NCI-H146 treated with DMSO at 0.1 percent for 48 hours (cell line): ENCODE data around the gene COL26A1.
"Not testable (repeated sequence)": the region's sequence is repeated elsewhere in the genome, so short reads cannot be mapped to it uniquely, and the experiment has no call there.

Experiments
- DNase-seq: peaks from one replicate; lab custom pipeline; 2025; ENCODE audit not compliant: unreplicated experiment; lab: John Stamatoyannopoulos, UW

COL26A1 gene

DNA sequence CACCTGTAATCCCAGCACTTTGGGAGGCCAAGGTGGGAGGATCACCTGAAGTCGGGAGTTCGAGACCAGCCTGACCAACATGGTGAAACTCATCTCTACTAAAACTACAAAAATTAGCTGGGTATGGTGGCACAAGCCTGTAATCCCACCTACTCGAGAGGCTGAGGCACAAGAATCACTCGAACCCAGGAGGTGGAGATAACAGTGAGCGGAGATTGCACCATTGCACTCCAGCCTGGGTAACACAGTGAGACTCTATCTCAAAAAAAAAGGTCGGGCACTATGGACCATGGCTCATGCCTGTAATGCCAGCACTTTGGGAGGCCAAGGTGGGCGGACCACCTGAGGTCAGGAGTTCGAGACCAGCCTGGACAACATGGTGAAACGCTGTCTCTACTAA is 127.8 kb downstream of the COL26A1 start:
- DNase-seq = not testable (repeated sequence)

DNA sequence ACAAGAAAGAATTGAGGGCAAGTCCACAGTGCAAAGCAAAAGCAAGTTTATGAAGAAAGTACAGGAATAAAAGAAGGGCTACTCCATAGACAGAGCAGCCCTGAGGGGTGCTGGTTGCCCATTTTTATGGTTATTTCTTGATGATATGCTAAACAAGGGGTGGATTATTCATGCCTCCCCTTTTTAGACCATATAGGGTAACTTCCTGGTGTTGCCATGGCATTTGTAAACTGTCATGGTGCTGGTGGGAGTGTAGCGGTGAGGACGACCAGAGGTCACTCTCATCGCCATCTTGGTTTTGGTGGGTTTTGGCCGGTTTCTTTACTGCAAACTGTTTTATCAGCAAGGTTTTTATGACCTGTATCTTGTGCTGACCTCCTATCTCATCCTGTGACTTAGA is 128.8 kb downstream of the COL26A1 start:
- DNase-seq = not testable (repeated sequence)

DNA sequence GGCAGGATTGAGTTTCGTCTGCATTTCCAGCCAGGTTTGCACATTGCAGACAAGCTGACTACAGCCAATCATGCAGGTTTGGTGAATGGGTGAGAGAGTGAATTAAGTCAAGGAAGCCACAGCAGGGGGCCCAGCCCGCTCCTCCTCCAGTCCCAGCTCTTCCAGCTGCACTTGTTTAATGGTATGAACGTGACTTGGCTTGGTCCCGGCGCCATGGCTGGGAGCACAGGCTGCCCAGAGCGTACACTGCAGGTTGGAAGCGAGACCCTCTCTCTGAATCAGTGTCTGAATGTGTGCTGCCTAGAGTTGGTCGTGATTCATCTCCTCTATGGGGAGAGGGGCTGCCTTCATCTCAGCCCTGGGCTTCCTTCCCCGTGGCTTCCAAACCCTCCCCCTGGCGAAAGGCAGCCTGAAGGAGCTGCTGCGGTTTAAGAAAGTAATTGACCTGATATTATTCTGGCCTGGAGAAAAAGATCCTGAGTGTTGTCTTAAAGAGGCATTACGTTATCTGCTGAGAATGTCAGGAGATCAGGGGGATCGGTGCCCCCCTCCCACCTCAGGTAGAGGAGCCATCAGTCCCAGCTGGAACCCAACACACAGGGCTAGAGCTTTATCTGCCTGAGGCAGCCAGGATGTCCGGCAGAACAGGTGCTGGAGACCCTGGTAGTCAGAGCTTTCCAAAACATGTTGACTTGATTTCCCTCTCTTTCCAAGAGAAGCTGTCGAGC is 132.1 kb downstream of the COL26A1 start:
- DNase-seq = no peak

DNA sequence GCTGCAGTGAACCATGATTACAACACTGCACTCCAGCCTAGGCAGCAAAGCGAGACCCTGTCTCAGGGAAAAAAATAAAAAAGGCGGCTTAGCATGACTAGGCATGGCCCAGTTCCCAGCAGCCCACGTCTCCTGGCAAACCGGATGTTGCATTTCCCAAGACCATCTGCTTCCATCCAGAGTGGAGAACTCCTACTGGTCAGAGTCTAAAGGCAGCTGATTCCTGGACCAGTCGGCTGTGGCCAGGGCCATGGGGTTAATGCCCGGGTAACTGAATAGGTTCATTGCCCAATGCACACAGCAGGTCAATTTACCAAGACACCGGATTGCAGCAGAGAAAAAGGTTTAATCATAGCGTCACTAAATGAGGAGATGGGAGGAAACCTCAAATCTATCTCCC is 133.3 kb downstream of the COL26A1 start:
- DNase-seq = no peak

DNA sequence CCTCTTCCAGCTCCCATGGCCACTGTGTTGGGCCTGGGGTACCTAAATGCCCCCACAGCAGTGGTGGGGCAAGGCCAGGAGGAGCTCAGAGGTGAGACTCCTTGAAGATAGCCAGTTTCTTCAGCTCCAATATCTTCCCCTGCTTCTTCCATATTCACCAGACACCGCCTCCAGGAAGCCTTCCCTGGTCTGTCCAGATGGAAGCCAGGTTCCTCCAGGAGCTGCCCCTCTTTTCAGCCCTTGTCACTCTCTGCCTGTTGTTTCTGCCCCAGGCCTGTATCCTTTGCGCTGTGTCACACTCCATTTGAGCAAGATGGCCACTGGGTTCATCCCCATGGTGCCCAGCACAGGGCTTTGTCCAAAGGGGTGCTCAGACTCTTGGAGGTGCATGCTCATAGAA is 138.7 kb downstream of the COL26A1 start:
- no peak for DNase-seq

DNA sequence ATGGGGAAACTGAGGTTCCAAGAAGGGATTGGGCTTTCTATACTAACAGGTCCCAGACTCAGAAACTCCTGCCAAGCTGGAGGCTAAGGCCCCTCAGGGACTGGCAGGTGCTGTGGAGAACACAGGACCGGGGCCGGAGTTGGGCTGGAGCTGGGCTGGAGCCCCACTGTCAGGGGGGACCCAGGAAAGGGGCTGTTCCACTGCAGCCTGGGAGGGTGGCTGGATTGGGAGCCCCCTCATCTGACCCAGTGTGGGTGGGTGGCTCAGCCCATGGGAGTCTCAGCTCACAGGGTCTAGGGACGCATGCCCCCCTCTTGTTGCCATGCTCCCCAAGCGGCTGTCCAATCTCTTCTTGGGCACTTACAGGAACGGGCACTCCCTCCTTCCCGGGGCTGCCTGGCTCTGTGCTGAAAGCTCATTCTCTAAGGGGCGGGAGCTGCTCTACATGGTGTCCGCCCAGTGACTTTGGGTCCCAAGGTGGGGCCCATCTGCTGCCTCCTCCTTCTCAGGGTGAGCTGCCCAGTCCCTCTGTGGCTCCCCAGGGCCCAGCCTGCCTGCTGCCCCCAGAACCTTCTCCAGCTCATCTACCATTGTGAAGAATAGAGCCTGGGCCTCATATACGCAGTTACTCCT is 139.9 kb downstream of the COL26A1 start:
- DNase-seq = no peak

DNA sequence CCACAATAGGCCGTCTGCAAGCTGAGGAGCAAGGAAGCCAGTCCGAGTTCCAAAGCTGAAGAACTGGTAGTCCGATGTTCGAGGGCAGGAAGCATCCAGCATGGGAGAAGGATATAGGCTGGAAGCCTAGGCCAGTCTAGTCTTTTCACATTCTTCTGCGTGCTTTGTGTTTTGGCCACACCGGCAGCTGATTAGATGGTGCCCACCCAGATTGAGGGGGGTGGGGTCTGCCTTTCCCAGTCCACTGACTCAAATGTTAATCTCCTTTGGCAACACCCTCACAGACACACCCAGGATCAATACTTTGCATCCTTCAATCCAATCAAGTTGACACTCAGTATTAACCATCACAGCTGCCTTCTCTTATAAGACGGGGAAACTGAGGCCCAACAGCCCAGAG is 142.8 kb downstream of the COL26A1 start:
- DNase-seq = not testable (repeated sequence)

DNA sequence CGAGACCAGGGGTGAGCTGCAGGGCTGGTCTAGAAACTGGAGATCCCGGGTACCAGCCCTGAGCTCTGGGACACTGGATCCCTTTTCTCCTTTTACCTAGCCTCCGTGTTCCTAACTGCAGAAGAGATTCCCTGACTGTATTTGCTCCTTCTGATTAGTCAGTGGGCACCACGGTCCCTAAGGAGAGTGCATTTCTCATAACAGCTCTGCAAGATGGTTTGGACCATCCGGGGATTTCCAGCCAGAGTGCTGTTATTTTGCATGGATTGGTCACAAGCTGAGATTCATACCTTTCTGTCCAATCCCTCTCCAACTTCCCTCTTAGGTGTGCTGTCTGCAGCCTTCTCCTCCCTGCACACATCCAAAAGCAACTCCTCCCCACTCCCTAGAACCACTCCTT is 143.9 kb downstream of the COL26A1 start:
- no peak for DNase-seq

DNA sequence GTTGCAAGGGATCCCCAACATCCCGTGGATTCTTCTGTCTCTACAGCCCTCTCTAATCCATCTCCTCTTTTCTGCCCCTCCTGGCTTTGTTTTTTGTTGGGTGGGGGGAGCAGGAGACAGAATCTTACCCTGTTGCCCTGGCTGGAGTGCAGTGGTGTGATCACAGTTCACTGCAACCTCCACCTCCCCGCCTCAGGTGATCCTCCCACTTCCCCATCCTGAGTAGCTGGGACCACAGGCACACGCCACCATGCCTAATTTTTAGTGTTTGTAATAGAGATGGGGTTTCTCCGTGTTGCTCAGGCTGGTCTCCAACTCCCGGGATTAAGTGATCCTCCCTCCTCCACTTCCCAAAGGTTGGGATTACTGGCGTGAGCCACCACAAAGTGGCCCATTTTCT is 144.7 kb downstream of the COL26A1 start:
- no peak for DNase-seq

DNA sequence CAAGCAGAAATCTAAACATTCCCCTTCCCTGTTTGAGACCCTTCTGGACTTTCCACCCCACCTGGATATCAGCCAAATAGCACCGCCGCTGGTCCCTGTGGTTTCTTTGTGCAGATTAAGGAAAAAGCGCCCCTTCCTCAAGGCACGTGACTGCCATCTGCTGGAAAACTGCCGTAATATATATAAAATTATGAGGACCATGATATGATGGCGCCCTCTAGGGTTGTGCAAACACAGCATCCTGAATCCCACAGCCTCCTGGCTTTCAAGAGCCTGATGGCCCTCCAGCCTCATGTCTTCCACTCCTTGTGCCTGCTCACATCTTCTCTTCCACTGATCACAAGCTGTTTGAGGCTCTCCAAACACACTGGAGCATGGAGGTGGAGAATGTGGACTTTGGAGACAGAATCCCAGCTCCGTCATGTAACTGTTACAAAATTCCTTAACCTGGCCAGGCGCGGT is 145.1 kb downstream of the COL26A1 start:
- DNase-seq = peak; percentile 56

DNA sequence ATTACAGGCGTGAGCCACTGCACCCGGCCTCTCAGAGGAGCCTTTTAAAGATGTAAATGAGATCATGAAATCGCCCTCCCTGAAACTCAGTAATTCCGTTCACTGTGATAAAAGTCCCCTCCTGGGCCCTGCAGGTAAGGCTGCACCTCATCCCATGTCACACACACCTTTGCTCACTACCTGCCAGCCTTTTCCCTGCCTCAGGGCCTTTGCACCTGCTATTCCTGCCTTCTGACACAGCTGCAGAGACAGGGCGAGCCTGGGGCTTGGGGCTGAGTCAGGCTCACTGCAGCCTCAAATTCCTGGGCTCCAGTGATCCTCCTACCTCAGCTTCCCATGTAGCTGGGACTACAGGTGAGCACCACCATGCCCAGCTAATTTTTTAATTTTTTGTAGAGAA is 147.6 kb downstream of the COL26A1 start:
- DNase-seq = no peak

DNA sequence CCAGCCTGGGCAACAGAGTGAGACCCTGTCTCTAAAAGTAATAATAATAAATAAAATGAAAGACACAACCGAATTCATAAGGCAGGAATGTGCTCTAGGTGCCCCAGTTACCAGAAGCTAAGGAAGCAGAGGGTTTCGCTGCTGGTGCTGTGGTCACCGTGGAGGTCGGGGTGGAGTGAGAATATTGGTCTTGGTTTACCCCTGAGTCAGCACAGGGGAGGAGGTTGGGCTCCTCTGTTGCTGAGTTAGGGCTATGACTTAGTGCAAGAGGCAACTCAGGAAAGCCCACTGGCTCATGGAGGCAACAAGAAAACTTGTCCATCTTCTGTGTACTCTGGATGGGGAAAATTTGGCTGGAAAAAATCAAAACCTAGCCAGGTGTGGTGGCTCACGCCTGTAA is 149.3 kb downstream of the COL26A1 start:
- no peak for DNase-seq

DNA sequence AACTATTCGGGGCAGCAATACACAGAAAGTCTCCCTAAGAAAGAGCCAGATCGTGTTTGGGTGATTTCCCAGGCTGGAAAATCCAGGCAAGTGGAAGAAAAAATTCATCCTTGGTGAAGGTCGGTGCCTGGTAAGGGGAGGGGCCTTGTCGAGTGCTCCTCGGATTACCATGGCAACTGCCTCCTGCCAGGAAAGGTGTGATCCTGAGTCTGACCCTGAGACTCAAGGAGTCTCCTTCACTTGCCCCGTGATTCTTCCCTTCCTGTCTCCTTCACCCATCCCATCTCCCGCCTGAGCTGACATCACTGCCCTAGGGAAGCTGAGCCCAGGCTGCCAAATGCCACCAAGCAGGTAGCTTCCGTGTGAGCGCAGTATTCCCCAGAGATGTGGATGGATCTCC is 154.2 kb downstream of the COL26A1 start:
- DNase-seq = no peak

DNA sequence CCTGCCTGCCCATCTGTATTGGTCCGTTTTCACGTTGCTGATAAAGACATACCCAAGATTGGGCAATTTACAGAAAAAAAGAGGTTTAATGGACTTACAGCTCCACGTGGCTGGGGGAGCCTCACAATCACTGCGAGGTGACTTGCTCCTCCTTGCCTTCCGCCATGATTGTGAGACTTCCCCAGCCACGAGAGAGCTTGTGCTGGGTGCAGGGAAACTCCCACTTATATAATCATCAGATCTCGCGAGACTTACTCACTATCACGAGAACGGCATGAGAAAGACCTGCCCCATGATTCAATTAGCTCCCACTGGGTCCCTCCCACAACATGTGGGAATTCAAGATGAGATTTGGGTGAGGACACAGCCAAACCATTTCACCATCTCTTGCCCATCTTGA is 154.6 kb downstream of the COL26A1 start:
- no peak for DNase-seq

DNA sequence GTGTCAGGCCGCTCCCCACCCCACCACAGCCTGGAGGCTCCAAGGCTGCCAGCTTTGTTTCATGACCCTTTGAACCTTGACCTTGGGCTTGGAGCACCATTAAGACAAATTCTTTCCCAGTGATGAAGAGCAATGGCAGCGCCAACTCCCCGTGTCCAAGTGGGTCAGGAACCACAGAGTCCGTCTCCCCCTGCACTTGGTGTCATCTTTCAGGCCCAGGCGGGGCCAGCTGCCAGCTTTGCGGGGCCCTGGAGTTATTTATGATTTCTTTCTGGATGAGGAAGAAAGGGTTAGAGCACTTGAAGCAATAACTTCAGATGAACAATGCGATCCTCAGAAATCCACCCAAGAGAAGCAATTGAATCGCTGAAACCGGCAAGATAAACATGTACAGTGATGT is 155.7 kb downstream of the COL26A1 start:
- DNase-seq = no peak

DNA sequence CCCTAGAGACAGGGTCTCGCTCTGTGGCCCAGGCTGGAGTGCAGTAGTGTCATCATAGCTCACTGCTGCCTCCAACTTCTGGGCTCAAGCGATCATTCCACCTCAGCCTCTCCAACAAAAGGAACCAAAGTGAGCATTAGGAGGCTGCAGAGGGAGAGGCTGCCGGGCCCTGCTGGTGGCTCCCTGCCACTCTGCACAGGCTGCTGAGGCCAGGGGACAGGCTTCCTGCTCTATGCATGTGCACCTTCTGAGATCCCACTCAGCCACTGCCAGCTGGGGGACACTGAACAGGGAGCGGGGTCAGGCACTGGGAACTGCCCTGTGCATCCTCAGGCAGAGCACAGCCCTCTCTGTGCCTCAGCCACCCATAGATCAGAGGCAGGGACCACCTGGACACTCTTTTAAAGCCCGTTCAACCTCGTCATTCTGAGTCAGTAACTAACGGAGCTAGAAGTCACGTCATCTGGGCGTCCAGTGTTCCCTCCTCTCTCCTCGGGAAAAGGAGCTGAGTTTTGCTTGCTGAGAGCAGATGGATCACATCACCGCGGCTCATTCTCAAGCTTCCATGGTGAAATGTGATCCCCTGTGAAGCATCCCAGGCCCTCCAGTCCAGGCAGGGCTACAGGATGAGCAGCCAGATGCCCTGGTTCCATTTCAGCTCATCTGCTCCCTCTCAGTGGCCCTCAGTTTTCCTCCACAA is 156.8 kb downstream of the COL26A1 start:
- DNase-seq = no peak

DNA sequence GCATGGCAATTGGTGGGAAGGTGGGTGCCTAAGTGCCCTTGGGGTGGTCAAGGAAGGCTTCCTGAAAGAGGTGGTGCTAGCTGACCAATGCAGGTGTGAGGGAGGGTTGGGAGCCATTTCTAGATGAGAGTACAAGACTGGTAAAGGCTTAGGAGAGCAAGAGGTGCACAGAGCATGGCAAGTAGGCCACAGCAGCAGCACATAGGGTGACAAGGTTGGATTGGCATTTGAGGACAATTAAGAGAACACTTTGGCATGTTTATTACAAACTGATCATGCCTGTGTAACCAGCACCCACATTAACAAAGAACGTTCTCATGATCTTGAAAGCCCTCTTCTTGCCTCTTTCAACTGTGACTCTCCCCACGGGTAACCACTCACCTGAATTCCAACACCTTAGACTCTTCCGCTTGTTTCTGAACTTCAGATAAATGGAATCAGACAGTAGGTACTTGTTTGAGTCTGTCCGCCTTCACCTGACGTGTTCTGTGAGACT is 158.8 kb downstream of the COL26A1 start:
- no peak for DNase-seq

DNA sequence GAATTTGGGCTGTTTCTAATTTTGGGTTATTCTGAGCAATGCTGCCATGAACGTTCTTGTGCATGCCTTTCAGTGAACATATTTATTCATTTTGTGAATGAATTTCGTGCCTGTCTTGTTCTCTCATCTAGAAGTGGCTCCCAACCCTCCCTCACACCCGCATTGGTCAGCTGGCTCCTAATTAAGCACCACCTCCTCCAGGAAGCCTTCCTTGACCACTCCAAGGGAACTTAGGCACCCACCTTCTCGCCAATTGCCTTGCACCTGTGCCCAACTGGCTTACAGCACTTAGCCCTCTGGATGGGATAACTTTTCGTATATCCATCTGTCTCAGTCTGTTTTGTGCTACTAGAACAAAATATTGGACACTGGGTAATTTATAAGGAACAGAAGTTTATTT is 159.3 kb downstream of the COL26A1 start:
- no peak for DNase-seq

DNA sequence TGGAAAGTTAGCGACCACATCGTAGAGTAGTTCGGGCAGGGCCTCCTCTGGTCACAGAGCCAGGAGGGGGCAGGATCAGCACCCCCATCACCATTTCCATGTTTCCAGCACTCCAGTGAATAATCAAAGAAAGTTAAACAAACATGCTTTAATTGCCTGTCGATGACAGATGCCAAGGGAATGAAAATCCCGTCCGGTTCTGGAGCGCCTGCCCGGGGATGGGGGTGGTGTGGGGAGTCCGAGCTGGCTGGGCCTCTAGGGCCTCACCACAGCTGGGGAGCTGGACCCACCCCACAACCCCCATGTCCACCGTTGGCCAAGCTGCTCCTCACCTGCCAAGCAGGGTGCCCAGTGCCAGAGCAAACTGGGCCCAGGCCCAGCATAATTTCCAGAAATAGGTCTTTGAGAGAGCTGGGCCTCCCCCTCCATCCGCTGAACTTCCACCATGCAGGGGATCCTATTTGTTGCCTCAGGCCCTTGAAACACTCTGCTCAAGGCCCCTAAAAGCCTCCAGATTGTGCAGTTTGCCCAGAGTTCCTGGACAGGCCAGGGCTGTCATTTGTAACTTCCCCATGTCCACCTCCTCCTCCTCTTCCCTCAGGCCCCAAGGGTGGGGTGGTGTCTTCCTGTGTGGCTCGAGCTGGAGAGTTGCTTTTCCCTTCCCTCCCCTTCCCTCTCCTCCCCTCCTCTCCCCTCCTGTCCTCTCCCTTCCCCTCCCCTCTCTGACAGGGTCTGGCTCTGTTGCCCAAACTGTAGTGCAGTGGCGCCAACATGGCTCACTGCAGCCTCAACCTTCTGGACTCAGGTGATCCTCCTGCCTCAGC is 165.4 kb downstream of the COL26A1 start:
- no peak for DNase-seq

DNA sequence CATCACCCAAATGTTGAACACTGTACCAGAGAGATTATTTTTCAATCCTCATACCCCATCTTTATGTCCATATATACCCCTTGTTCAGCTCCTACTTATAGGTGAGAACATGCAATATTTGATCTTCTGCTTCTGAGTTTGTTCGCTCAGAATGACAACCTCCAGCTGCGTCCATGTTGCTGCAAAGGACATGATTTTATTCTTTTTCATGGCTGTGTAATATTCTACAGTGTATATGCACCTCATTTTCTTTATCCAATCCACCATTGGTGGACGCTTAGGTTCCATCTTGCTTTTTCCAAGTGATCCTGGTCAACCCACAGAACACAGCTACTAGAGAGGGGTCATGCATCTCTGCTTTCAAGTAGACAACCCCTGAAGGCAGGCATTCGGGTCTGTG is 166.9 kb downstream of the COL26A1 start:
- DNase-seq = no peak

DNA sequence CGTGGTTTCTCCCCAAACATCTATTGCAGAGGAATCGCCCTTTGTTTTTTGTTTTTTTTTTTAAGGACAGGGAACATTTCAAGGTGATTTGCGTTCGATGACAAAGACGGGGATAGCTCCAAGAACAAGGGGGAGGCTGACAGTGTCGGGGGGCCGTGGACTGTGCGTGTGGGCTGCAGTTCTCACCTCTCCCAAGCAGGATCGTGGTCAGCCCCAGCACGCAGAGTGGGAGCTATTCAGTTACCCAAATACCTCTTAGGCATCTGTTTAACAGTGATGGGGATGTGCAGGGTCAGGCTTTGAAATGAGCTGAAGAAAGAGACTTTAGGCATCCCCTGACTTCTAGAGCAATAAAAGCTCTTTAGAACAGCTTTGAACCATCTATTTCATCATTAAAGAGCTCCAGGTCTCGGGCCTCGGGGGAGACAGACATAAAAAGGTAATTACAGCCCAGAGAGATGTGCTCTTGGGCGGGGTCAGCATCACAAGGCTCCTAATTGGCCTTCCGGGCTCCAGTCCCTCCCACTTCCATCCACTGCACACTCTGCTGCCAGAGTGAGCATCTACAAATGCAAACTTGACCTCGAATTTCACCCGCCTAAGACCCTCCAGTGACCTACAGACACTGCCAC is 169.2 kb downstream of the COL26A1 start:
- no peak for DNase-seq
